GM12873 (cell line): ENCODE measurements around the gene CASKIN1.
"Not testable (repeated sequence)": the region's sequence is repeated elsewhere in the genome, so short reads cannot be mapped to it uniquely, and the experiment has no call there.

Experiments
- TF ChIP-seq, protein P1 (sequence below): IDR thresholded peaks from 2 replicates; pipeline ENCODE4 v1.5.1; 2012; ENCODE audit warnings: low read depth, mild to moderate bottlenecking, moderate library complexity, low read length, control low read depth; ENCODE audit not compliant: insufficient read depth; ENCODE audit errors: missing control alignments

Gene CASKIN1

DNA sequence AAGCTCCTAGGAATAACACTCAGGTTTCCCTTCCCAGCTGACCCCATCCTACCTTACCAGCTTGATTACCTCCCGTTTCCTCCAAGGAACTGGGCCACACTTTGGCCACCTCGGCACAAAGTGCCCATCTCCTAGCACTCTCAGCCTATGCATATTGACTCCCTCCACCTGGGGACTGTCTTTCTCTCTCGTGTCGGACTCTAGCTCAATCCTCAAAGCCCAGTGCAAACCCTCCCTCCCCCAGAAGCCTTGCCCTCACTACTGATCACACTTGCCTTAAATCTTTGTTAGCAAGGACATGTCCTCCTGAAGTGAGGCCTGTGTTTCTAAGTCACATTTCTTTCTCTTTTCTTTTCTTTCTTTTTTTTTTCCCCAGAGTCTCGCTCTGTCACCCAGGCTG lies 50.6 kb downstream of the CASKIN1 start:
- TF ChIP-seq, protein P1, sequence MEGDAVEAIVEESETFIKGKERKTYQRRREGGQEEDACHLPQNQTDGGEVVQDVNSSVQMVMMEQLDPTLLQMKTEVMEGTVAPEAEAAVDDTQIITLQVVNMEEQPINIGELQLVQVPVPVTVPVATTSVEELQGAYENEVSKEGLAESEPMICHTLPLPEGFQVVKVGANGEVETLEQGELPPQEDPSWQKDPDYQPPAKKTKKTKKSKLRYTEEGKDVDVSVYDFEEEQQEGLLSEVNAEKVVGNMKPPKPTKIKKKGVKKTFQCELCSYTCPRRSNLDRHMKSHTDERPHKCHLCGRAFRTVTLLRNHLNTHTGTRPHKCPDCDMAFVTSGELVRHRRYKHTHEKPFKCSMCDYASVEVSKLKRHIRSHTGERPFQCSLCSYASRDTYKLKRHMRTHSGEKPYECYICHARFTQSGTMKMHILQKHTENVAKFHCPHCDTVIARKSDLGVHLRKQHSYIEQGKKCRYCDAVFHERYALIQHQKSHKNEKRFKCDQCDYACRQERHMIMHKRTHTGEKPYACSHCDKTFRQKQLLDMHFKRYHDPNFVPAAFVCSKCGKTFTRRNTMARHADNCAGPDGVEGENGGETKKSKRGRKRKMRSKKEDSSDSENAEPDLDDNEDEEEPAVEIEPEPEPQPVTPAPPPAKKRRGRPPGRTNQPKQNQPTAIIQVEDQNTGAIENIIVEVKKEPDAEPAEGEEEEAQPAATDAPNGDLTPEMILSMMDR: no peak

- TF ChIP-seq, protein P1: no peak
Observed at GRCh38 chr16:2143878-2144485, 52.4 kb downstream of the CASKIN1 start.

DNA sequence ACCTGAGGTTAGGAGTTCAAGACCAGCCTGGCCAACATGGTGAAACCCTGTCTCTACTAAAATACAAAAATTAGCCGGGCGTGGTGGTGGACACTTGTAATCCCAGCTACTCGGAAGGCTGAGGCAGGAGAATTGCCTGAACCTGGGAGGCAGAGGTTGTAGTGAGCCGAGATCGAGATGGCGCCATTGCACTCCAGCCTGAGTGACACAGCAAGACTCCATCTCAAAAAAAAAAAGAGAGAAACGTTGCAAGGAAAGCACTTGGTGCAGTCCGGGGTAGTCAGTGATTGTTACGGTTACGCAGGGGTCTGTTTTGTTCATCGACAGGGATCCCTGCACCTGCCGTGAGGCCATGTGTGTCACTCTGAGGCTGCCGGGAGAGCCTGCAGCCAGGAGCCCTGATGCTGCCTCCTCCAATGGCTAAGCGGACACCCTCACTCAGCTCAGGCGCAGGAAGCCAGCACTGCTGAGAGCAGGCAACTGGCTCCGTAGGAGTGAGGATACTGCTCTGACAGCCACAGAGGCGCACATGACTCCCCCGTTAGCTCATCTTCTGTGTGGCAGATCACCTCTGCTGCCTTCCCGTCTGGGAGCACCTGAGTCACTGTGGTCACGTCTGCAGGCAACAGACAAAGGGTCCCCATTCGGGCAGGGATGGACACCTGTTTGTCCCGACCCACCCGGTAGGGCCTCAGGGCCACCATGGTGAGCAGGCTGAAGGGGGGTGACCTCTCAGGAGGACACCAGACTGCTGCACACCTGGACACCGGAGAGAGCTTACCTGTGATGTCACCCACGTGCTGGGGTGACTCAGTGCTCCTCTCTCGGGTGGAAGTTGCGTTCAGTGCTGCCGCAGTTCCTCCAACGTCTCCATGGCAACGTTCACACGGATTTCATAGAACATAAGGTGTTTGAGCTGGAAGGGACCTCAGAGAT lies 53.2 kb downstream of the CASKIN1 start:
- TF ChIP-seq, protein P1: no peak

- TF ChIP-seq, protein P1: not testable (repeated sequence)
Observed at GRCh38 chr16:2135770-2136490, 60.5 kb downstream of the CASKIN1 start, which contains the start of gene PKD1. PKD1 (minus strand) TSS chr16:2135898; CDS start chr16:2135689, 209 bp downstream.
